ENCODE measurements around the gene UQCRQ.
"Not testable (repeated sequence)": the region's sequence is repeated elsewhere in the genome, so short reads cannot be mapped to it uniquely, and the experiment has no call there.

The UQCRQ gene

GRCh38 chr5:132841305-132841704 is 25.1 kb upstream of the UQCRQ start:
- TF ChIP-seq CTCF (IDR thresholded peaks at IDR 0.05) = no peak
- no peak overlapping the region for H3K27ac ChIP-seq

- TF ChIP-seq ZFX (IDR thresholded peaks at IDR 0.05; ENCODE audit: borderline replicate concordance) (no peak), CTCF (IDR thresholded peaks at IDR 0.05) (no peak)
These were observed 18.2 kb upstream of the UQCRQ start for GRCh38 chr5:132848270-132848669.

GRCh38 chr5:132849347-132849746 is 17.1 kb upstream of the UQCRQ start:
- TF ChIP-seq ZFX (IDR thresholded peaks at IDR 0.05; ENCODE audit: borderline replicate concordance) (no peak), CTCF (IDR thresholded peaks at IDR 0.05) (no peak)
- no peak overlapping the region for H3K27ac ChIP-seq

More at GRCh38 chr5:132848270-132848669, 18.2 kb upstream of the UQCRQ start:
- no peak overlapping the region for H3K27ac ChIP-seq

- no peak overlapping the region for H3K27ac ChIP-seq
- TF ChIP-seq ZFX (IDR thresholded peaks at IDR 0.05; ENCODE audit: borderline replicate concordance) (no peak), CTCF (IDR thresholded peaks at IDR 0.05) (no peak)
These were observed 16.4 kb upstream of the UQCRQ start for GRCh38 chr5:132850066-132850465.

GRCh38 chr5:132853323-132853722 is 13.1 kb upstream of the UQCRQ start:
- H3K27ac ChIP-seq = peak overlapping the region; percentile 33
- TF ChIP-seq ZFX (IDR thresholded peaks at IDR 0.05; ENCODE audit: borderline replicate concordance) (no peak), CTCF (IDR thresholded peaks at IDR 0.05) (no peak)

GRCh38 chr5:132853790-132854189 is 12.7 kb upstream of the UQCRQ start:
- H3K27ac ChIP-seq = peak overlapping the region; percentile 33

GRCh38 chr5:132854301-132854700 is 12.1 kb upstream of the UQCRQ start:
- no peak overlapping the region for H3K27ac ChIP-seq
- no peak for TF ChIP-seq CTCF (IDR thresholded peaks at IDR 0.05)
- no peak for TF ChIP-seq ZFX (IDR thresholded peaks at IDR 0.05; ENCODE audit: borderline replicate concordance)

More at GRCh38 chr5:132853790-132854189, 12.7 kb upstream of the UQCRQ start:
- no peak for TF ChIP-seq CTCF (IDR thresholded peaks at IDR 0.05)
- TF ChIP-seq ZFX (IDR thresholded peaks at IDR 0.05; ENCODE audit: borderline replicate concordance) = no peak

- not testable (repeated sequence) for H3K27ac ChIP-seq
These were observed 11.4 kb upstream of the UQCRQ start for GRCh38 chr5:132854992-132855391.

Measured in 22Rv1 (cell line).